DND-41 (cell line): ENCODE data around the gene VWA5B1.
A peak's percentile ranks its signal among the peaks of the same experiment; 100 is the strongest.

ENCODE experiments used
- ATAC-seq: fragments of 200-7000 bp; cut with Tn5 transposase; 3 replicates; pipeline ENCODE4 v1.9.1; 2021; ENCODE audit warnings: low read depth; ENCODE audit not compliant: insufficient read depth
- DNase-seq: peaks from one replicate; pipeline ENCODE4 v3.0.0-alpha.2; 2020
- H2AFZ ChIP-seq: 2 replicates; pipeline ENCODE4 v1.6.0; 2012; ENCODE audit warnings: low read depth, low read length
- H3K27ac ChIP-seq: 2 replicates; pipeline ENCODE4 v1.5.1; 2012; ENCODE audit warnings: low read length, inconsistent platforms
- H3K27me3 ChIP-seq: fragments of 200-600 bp; sonication (generic); 2 replicates; pipeline ENCODE4 v1.6.0; 2012; ENCODE audit warnings: low read length, mild to moderate bottlenecking, inconsistent platforms; ENCODE audit not compliant: insufficient read depth, poor library complexity
- H3K36me3 ChIP-seq: 2 replicates; pipeline ENCODE4 v1.5.1; 2012; ENCODE audit warnings: low read length, inconsistent platforms; ENCODE audit not compliant: insufficient read depth
- H3K4me1 ChIP-seq: 2 replicates; pipeline ENCODE4 v1.5.1; 2012; ENCODE audit warnings: mild to moderate bottlenecking, low read length; ENCODE audit not compliant: insufficient read depth
- H3K4me2 ChIP-seq: 2 replicates; pipeline ENCODE4 v1.6.0; 2012; ENCODE audit warnings: mild to moderate bottlenecking, moderate library complexity, low read length, inconsistent platforms; ENCODE audit not compliant: insufficient read depth
- H3K4me3 ChIP-seq, 2 experiments: fragments of 200-600 bp in 1 of 2; shearing (Covaris generic) in 1 of 2; 2 replicates each; pipeline ENCODE4 v1.5.1; 2012 to 2016; ENCODE audit warnings: inconsistent platforms in 2 of 2, low read length in 2 of 2, mild to moderate bottlenecking in 2 of 2, low read depth in 1 of 2, moderate library complexity in 1 of 2
- H3K79me2 ChIP-seq: 2 replicates; pipeline ENCODE4 v1.6.0; 2012; ENCODE audit warnings: low read length, inconsistent platforms; ENCODE audit not compliant: insufficient read depth
- H3K9ac ChIP-seq: 2 replicates; pipeline ENCODE4 v1.6.0; 2012; ENCODE audit warnings: low read depth, mild to moderate bottlenecking, inconsistent platforms, low read length, moderate library complexity
- H3K9me3 ChIP-seq: 2 replicates; pipeline ENCODE4 v1.5.1; 2012; ENCODE audit warnings: low read length, moderate library complexity, mild to moderate bottlenecking, inconsistent platforms; ENCODE audit not compliant: insufficient read depth, severe bottlenecking
- H4K20me1 ChIP-seq: 2 replicates; pipeline ENCODE4 v1.6.0; 2012; ENCODE audit warnings: low read length; ENCODE audit not compliant: insufficient read depth
- EZH2 ChIP-seq: IDR thresholded peaks from 3 replicates; pipeline ENCODE4 v1.6.1; 2012; ENCODE audit warnings: borderline replicate concordance, low read depth, mild to moderate bottlenecking, moderate library complexity, low read length, inconsistent platforms; ENCODE audit not compliant: severe bottlenecking
- TF ChIP-seq, protein P1 (sequence below): IDR thresholded peaks from 2 replicates; pipeline ENCODE4 v1.5.1; 2012; ENCODE audit warnings: borderline replicate concordance, low read length, moderate library complexity, mild to moderate bottlenecking; ENCODE audit not compliant: poor library complexity, severe bottlenecking; ENCODE audit errors: extremely low read depth

Gene VWA5B1

DNA sequence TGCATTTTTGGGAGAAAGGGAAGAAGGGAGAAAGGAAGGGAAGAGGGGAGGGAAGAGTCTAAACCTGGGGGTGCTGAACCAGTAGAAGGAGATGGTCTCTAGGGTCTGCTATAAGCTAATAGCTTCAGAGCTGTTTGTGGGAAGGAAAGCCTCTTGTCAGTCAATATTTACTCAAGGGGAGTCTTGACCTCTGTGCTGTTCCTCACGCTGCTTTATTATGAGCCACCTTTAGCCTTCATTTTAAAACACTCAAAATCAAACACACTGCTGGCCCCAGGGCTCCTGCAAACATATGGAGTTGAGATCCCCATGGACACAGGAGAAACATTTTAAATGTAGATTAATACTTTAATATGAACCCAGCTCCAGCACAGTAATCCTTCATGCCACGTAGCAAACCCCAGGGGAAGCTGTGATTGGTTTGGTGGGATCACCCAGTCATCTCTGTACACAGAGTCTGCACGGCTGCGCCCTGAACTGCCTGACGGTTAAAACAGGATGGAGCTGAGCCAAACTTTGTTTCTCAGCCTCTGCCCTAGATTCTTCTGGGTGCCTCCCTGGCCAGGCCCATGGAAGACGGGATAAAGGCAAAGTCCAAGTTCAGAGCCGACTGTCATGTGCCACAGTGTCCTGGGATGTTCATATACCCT, 40.2 kb upstream of the VWA5B1 start:
- DNase-seq (no peak), ATAC-seq (no peak)
- H3K27ac ChIP-seq: no peak overlapping the region
- no peak overlapping the region for H2AFZ ChIP-seq
- no peak overlapping the region for H3K9ac ChIP-seq
- TF ChIP-seq, protein P1, sequence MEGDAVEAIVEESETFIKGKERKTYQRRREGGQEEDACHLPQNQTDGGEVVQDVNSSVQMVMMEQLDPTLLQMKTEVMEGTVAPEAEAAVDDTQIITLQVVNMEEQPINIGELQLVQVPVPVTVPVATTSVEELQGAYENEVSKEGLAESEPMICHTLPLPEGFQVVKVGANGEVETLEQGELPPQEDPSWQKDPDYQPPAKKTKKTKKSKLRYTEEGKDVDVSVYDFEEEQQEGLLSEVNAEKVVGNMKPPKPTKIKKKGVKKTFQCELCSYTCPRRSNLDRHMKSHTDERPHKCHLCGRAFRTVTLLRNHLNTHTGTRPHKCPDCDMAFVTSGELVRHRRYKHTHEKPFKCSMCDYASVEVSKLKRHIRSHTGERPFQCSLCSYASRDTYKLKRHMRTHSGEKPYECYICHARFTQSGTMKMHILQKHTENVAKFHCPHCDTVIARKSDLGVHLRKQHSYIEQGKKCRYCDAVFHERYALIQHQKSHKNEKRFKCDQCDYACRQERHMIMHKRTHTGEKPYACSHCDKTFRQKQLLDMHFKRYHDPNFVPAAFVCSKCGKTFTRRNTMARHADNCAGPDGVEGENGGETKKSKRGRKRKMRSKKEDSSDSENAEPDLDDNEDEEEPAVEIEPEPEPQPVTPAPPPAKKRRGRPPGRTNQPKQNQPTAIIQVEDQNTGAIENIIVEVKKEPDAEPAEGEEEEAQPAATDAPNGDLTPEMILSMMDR: no peak
- TF ChIP-seq EZH2: no peak
- H3K27me3 ChIP-seq: no peaks in the 10 kb centered on the region
- no peak overlapping the region for H3K4me3 ChIP-seq
- no peaks in the 10 kb centered on the region for H3K9me3 ChIP-seq
- H3K4me2 ChIP-seq: no peak overlapping the region
- no peaks in the 10 kb centered on the region for H3K79me2 ChIP-seq
- H3K36me3 ChIP-seq: no peaks in the 10 kb centered on the region
- H4K20me1 ChIP-seq: no peaks in the 10 kb centered on the region
- no peaks in the 10 kb centered on the region for H3K4me1 ChIP-seq

DNA sequence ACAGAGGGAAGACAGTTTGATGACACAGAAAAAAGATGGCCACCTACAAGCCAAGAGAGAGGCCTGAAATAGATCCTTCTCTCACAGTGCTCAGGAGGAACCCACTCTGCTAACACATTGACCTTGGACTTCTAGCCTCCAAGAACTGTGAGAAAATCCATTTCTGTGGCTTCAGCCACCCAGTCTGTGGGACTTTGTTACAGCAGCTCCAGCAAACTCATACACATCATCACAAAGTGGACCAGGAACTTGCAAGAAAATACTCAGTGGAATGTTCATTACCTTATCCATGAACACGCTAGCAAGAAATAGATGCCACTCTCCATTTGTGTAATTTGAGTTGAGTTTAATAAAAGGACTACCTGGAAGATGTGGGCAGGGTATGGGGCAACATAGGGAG, 38.1 kb upstream of the VWA5B1 start:
- DNase-seq (no peak), ATAC-seq (no peak)
- Histone ChIP-seq H3K9me3 (no peaks in the 10 kb centered on the region), H3K4me1 (no peaks in the 10 kb centered on the region), H3K36me3 (no peaks in the 10 kb centered on the region), H3K79me2 (no peaks in the 10 kb centered on the region), H3K4me2 (no peak overlapping the region), H3K4me3 (no peak overlapping the region), H2AFZ (no peak overlapping the region), H3K9ac (no peak overlapping the region), H3K27ac (no peak overlapping the region), H3K27me3 (no peaks in the 10 kb centered on the region), H4K20me1 (no peaks in the 10 kb centered on the region)
- no peak for TF ChIP-seq EZH2
- TF ChIP-seq, protein P1: no peak

DNA sequence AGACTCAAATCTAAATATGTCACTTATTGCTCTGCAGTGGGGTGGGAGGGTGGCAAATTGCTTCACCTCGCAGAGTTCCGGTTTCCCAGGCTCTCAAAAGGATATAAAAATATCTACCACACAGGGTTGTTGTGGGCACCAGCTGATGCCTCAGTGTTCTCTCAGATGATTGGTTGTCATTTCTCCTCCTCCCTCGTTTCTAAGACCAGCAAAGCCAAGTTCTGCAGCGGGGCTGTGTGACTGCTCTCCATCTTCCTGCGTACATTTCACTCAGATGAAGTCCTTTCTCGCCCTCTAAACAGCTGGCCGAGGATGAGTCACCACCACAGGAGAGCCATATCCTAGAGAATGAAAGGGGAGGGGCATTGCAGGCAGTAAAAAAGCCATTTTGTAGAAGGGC, 35.0 kb upstream of the VWA5B1 start:
- Histone ChIP-seq H3K4me2 (no peak overlapping the region), H2AFZ (no peak overlapping the region)

More for the DNA sequence above, 35.0 kb upstream of the VWA5B1 start:
- Histone ChIP-seq H3K36me3 (no peaks in the 10 kb centered on the region), H3K9ac (no peak overlapping the region), H4K20me1 (no peaks in the 10 kb centered on the region), H3K4me1 (no peaks in the 10 kb centered on the region), H3K27me3 (peaks cover 4% of the 10 kb centered on the region), H3K4me3 (no peak overlapping the region), H3K79me2 (no peaks in the 10 kb centered on the region), H3K9me3 (no peaks in the 10 kb centered on the region), H3K27ac (no peak overlapping the region)
- TF ChIP-seq, protein P1: no peak
- TF ChIP-seq EZH2: no peak
- peak; percentile 7 for DNase-seq
- peak; percentile 33; the same call in 2 of the 3 replicates for ATAC-seq
